BJ (cell line): ENCODE data around the gene RLN3. TPM values are rescaled to one million over a fixed set of nuclear protein-coding genes. Genes with fewer than 3 reads are reported as not detected.

Source experiments
- CTCF ChIA-PET: fragments of 350-600 bp; formaldehyde crosslinking; extraction: SDS; loops from one replicate; lab custom pipeline; 2021; ENCODE audit warnings: antibody characterized with exemption, inconsistent platforms; lab: Yijun Ruan, JAX
- POLR2A ChIA-PET: fragments of 300-600 bp; sonication (Branson Sonifier 250); formaldehyde crosslinking; extraction: SDS; loops from one replicate; lab custom pipeline; 2021; ENCODE audit warnings: antibody characterized with exemption; lab: Charles Lee
- DNase-seq: peaks from one replicate; pipeline ENCODE4 v3.0.0-alpha.2; 2011; ENCODE audit warnings: low read depth
- H3K27me3 ChIP-seq: 2 replicates; pipeline ENCODE4 v1.6.0; 2011; ENCODE audit warnings: low read length; ENCODE audit not compliant: control insufficient read depth, insufficient read depth
- H3K36me3 ChIP-seq: 2 replicates; pipeline ENCODE4 v1.5.1; 2011; ENCODE audit warnings: low read length; ENCODE audit not compliant: control insufficient read depth, insufficient read depth
- H3K4me3 ChIP-seq: 2 replicates; pipeline ENCODE4 v1.5.1; 2011; ENCODE audit warnings: low read depth, mild to moderate bottlenecking, control low read depth, low read length
- polyA plus RNA-seq: library from polyadenylated mRNA; depleted of rRNA; stranded (reverse); fragments of >200 nt; gene quantifications from 2 replicates; pipeline ENCODE4 v1.2.3, GENCODE V29; 2011
- TF ChIP-seq, protein P1 (sequence below): IDR thresholded peaks from 2 replicates; pipeline ENCODE4 v1.5.1; 2011; ENCODE audit warnings: low read depth, mild to moderate bottlenecking, control low read depth, inconsistent platforms, low read length, moderate library complexity; ENCODE audit not compliant: insufficient read depth

Gene RLN3
- polyA plus RNA-seq, 1 experiment, result not detected

DNA sequence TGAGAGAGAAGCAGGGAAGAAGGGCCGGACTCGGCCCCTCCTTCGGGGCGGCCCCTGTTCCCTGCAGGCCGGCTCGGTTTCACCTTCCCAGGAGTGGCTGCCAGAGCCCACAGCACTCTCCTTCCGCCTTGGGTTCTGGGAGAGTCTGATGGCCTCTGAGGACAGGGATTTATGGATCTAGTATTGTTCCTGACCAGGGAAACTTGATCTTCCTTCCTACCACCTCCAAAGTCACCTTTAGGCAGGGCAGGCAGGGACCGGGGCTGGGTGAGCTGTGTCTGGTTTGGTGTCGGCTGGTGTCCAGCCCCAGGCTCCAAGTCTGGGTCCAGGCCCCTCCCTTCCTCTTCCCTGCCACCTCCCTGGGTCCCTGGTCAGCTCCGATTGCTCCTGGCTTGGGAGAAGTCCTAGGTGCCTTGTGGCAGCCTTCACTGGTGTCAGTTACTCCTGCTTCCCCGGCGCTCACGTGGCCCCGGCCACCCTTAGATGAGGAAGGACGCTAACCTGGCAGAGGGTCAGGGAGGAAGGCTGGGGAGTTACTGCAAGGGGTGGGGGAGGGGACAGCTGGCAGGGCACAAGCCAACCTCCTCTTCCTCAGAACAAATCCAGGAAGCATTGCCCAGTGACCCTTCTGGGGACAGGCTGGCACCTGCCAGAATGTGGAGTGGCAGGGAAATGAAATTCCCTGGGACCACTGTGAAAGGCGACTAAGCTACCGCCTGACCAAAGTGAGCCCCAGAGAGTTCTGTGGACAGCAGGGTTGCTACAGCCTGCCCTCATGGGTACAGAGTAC lies 40.7 kb upstream of the RLN3 start:
- POLR2A ChIA-PET, result no interaction called here
- DNase-seq, result no peak
- H3K36me3 ChIP-seq, result peaks cover 7% of the 10 kb centered on the region
- CTCF ChIA-PET, result interaction anchor here (0.8 kb wide), 1 partner anchor 15 kb away, joined by 3 read pairs; no protein-coding TSS in a partner anchor
- TF ChIP-seq, protein P1, sequence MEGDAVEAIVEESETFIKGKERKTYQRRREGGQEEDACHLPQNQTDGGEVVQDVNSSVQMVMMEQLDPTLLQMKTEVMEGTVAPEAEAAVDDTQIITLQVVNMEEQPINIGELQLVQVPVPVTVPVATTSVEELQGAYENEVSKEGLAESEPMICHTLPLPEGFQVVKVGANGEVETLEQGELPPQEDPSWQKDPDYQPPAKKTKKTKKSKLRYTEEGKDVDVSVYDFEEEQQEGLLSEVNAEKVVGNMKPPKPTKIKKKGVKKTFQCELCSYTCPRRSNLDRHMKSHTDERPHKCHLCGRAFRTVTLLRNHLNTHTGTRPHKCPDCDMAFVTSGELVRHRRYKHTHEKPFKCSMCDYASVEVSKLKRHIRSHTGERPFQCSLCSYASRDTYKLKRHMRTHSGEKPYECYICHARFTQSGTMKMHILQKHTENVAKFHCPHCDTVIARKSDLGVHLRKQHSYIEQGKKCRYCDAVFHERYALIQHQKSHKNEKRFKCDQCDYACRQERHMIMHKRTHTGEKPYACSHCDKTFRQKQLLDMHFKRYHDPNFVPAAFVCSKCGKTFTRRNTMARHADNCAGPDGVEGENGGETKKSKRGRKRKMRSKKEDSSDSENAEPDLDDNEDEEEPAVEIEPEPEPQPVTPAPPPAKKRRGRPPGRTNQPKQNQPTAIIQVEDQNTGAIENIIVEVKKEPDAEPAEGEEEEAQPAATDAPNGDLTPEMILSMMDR, result no peak
- H3K27me3 ChIP-seq, result no peaks in the 10 kb centered on the region
- no peak overlapping the region for H3K4me3 ChIP-seq

DNA sequence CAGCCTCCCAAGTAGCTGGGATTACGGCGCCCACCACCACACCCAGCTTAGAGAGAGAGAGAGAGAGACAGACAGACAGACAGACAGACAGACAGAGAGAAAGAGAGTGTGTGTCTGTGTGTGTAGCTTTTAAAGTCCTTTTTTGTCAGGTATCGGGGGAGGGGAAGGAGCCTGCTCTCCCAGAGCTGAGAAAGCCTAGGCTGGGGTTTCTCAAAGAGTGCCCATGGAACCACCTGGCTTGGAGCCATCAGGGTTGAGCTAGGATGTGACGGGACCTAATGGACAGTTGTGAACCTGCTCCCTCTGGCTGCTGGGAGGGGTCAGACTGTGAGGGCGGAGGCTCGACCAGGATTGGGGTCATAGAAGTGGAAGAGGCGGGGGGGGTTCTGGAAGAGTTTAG lies 38.5 kb upstream of the RLN3 start:
- POLR2A ChIA-PET, result no interaction called here
- peaks cover 9% of the 10 kb centered on the region for H3K36me3 ChIP-seq
- TF ChIP-seq, protein P1, result no peak
- no peak overlapping the region for H3K4me3 ChIP-seq
- no peak for DNase-seq
- CTCF ChIA-PET, result no interaction called here
- H3K27me3 ChIP-seq, result no peaks in the 10 kb centered on the region

DNA sequence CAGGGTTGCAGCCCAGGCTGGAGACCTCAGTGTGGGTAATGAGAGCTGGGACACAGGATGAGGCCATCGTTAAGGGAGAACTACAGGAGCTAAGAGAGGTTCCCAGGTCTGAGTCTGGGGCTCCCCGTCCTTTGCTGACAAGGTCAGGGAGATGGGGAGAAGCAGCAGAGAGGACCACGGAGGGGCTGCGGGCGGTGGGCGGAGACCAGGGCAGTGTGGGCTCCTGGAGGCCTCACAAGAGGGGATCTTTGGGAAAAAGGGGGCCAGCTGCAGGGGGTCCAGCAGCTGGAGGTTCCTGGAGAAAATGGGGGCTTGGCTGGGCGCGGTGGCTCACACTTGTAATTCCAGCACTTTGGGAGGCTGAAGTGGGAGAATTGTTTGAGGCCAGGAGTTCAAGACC lies 37.9 kb upstream of the RLN3 start:
- TF ChIP-seq, protein P1, result no peak
- CTCF ChIA-PET, result interaction anchor here (1.0 kb wide), 1 partner anchor 41 kb away, joined by 4 read pairs; the partner anchor contains the start of gene IL27RA

DNA sequence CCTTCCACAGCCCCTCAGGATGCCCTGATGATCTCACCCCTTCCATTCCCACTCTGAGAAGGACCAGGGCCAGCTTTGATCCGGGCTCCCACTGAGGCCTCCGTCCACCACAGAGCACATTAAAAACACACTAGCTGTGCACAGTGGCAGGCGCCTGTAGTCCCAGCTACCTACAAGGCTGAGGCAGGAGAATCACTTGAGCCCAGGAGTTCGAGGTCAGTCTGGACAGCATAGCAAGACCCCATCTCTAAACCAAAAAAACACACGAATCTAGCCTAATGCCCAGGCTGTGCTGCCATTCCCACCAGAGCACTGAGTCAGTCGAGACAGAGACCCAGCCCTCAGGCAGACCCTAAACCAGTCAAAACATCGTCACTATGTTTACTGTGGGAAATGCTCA lies 35.9 kb upstream of the RLN3 start:
- Histone ChIP-seq H3K27me3 (no peaks in the 10 kb centered on the region), H3K36me3 (peaks cover 9% of the 10 kb centered on the region), H3K4me3 (no peak overlapping the region)
- TF ChIP-seq, protein P1, result no peak
- ChIA-PET POLR2A (no interaction called here), CTCF (no interaction called here)
- DNase-seq, result no peak

More for the DNA sequence above, 37.9 kb upstream of the RLN3 start:
- H3K4me3 ChIP-seq, result no peak overlapping the region
- peaks cover 9% of the 10 kb centered on the region for H3K36me3 ChIP-seq
- no peak for DNase-seq
- POLR2A ChIA-PET, result no interaction called here
- H3K27me3 ChIP-seq, result no peaks in the 10 kb centered on the region

DNA sequence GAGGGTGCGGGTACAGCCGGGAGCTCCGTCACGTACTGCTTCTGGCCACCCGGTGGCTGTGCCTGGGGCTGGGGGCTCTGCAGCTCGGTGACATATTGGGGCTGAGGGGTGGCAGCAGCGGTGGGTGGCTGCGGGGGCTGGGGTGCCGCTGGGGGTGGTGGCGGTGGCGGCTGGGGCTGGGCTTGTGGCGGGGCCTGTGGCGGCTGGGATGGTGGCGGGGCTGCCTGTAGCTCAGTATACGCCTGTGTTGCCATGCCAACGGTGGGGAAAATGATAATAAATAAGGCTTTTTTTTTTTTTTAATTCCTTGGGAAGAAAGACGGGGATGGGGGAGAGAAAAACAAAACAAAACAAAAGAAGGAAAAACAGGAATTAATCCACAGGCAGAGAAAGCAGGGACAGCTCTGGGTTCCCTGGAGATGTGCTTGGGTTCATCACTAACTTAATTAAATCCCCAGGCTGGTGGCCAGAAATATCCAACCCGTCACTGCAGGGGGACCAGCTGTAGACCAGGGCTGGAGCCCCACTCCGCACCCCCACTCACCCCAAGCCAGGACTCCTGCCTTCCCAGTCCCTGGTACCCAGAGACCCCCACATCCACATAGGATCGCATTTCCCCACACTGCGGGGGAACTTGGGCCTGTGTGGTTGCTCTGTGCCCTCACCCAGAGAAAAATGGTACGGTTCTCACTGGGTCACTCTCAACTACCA lies 34.2 kb upstream of the RLN3 start:
- ChIA-PET CTCF (interaction anchor here (1.0 kb wide), 1 partner anchor 49 kb away, joined by 3 read pairs; no protein-coding TSS in a partner anchor), POLR2A (no interaction called here)
- no peak for DNase-seq
- Histone ChIP-seq H3K27me3 (no peaks in the 10 kb centered on the region), H3K4me3 (no peak overlapping the region), H3K36me3 (peaks cover 10% of the 10 kb centered on the region)
- TF ChIP-seq, protein P1, result no peak
